KBM-7 (cell line): ENCODE measurements around the gene SBF2.
"Not testable (repeated sequence)": the region's sequence is repeated elsewhere in the genome, so short reads cannot be mapped to it uniquely, and the experiment has no call there.

ENCODE experiments used
- DNase-seq: peaks from one replicate; pipeline ENCODE4 v3.0.0-alpha.2; 2015
- in situ Hi-C: fragments of 300-500 bp; cut with MboI; formaldehyde crosslinking; loops from 2 replicates; pipeline ENCODE4 v1.14.3; 2020; ENCODE audit warnings: low sequenced_read_pairs, low pct_unique_long_range_greater_than_20kb, mixed read lengths

Gene SBF2

DNA sequence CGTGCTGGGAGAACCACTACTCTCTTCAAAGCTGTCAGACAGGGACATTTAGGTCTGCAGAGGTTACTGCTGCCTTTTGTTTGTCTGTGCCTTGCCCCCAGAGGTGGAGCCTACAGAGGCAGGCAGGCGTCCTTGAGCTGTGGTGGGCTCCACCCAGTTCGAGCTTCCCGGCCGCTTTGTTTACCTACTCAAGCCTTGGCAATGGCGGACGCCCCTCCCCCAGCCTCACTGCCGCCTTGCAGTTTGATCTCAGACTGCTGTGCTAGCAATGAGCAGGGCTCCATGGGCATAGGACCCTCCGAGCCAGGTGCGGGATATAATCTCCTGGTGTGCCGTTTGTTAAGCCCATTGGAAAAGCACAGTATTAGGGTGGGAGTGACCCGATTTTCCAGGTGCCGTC, 62.2 kb downstream of the SBF2 start:
- in situ Hi-C loops, DNase-seq: not testable (repeated sequence)

DNA sequence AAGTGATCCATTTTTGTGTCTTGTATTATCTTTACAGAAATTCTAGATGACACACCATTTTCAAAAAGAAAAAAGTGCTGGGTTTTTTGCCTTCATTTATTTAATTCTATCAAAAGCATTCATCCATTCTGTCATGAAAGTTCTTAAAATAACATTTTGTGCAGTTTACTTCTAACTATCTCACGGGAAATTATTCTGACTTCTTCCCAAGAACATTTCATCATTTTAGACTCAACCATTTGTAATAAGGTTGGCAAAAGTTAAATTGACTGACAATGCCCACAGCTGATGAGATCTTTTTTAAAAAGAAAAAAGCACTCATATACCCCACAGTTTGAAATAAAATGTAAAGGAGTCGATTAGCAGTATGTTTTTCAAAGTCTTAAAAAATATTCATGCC, 68.5 kb downstream of the SBF2 start:
- no peak for DNase-seq
- in situ Hi-C loops = no loop called here

- in situ Hi-C loops = no loop called here
- DNase-seq = no peak
These were observed 71.6 kb downstream of the SBF2 start for GRCh38 chr11:10222399-10222798.

GRCh38 chr11:10221342-10221741, 72.7 kb downstream of the SBF2 start:
- DNase-seq = no peak
- in situ Hi-C loops = no loop called here

DNA sequence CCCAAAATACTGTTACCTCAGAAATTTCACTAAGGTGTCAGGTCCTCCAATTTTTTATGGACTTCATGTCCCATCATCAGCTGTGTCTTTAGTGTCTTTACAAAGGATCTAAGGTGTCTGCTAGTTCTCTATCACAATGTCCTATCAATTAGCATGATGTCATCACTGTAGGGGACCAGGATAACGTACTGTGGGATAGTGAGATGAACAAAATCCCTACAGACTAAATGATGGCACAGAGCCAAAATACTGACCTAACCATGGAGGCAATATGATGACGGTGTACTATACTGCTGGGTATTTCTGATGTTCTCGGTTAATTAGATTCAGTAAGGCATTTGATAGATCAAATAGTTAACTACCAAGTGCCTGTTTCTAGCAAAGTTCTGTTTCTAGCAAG, 82.5 kb downstream of the SBF2 start:
- in situ Hi-C loops = no loop called here
- DNase-seq = no peak

- in situ Hi-C loops = no loop called here
- DNase-seq = no peak
These were observed 84.7 kb downstream of the SBF2 start for GRCh38 chr11:10209326-10209725.

DNA sequence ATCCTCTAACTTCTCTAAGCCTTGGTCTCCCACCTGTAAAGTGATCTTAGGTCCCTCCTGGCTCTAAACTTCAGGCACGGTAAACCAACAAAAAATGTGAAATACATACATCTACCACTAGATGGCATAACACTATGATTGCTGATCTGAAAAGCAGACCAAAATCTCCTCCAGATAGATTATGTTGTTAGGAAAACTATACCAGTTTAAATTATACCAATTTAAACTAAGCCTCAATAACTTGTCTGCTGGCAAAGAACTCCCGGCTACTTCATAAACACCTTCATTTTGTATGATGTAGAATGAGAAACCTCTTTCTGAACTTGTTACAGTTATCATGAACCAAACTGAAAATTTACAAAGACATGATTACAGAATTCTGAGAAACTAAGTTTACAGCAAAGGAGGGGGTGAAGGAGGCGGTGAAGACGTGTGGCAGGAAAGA, 85.9 kb downstream of the SBF2 start:
- peak; percentile 77 for DNase-seq
- in situ Hi-C loops = no loop called here

GRCh38 chr11:10205928-10206327, 88.1 kb downstream of the SBF2 start:
- in situ Hi-C loops = no loop called here
- no peak for DNase-seq

- DNase-seq = no peak
- in situ Hi-C loops = no loop called here
These were observed 90.0 kb downstream of the SBF2 start for GRCh38 chr11:10204021-10204420.

- in situ Hi-C loops = no loop called here
- DNase-seq = no peak
These were observed 92.7 kb downstream of the SBF2 start for GRCh38 chr11:10201343-10201742.

DNA sequence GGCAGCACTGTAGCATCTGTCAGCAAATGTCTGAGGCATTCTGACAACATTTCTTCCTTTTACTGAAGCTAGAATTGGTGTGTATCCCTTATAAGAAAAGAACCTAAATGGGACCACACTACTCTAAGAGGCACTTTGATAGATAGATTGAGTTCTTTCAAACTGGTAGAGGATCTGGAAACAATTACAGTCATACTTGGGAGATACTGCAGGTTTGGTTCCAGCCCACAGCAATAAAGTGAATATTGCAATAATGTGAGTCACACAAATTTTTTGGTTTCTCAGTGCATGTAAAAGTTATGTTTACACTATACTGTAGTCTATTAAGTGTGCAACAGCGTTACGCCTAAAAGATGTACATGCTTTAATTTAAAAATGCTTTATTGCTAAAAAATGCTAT, 96.9 kb downstream of the SBF2 start:
- in situ Hi-C loops = no loop called here
- no peak for DNase-seq

- in situ Hi-C loops = no loop called here
- no peak for DNase-seq
These were observed 102.0 kb downstream of the SBF2 start for GRCh38 chr11:10192036-10192435.

DNA sequence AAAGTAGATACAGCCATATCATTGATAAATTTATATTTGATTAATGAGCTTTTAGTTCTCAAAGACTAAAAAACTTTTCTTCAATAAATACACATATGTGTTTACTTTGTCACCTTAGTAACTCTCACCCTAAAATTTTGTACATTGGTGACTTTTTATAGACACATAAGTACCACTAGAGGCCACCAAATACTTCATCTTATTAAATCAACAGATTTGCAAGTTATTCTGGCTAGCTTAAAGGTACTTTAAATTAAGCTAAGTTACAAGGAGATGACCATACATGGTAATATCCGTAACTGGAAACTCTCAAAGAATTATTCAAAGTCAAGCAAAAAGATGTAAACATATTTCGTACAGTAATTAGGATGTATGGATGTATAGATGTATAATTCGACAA, 112.2 kb downstream of the SBF2 start:
- DNase-seq = peak; percentile 12
- in situ Hi-C loops = no loop called here

- in situ Hi-C loops = no loop called here
- DNase-seq = no peak
These were observed 129.4 kb downstream of the SBF2 start for GRCh38 chr11:10164621-10165020.

DNA sequence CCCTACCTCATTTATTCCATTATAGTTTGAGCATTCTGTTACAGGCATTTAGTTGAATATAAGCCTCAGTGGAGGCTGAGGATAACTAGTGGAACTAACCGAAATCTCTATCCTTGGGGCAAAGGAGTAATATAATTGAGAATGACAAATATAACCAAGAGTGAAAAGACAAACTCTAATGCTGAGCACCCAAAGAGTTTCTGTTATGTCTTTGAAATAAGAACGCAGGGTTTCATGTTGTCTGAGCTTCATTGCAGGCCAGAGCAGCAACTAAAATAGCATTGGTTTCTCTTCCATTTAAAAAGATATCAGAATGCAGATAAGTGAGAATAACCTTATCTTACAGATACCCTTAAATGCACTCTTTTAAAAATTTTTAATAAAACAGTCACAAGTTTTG, 131.8 kb downstream of the SBF2 start:
- no peak for DNase-seq
- in situ Hi-C loops = no loop called here

DNA sequence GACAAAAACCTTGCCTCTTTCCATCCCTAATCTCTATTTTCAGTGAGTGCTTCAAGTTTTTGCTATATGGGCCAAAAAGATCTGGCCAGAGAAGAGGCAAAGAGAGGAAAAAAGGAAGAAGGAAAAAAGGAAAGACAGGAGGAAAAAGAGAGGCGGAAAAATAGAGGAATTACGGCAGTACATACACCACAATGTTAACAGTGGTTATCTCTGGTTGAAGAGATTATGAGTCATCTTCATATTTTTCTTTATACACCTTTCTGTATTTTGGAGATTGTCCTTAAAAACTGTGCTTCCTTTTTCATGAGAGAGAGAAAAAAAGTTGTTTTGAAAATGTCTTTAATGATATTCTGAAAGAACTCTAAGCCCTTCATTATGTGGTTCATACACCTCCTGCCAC, 133.7 kb downstream of the SBF2 start:
- no peak for DNase-seq
- in situ Hi-C loops = no loop called here

- no peak for DNase-seq
- in situ Hi-C loops = no loop called here
These were observed 135.6 kb downstream of the SBF2 start for GRCh38 chr11:10158461-10158860.

- DNase-seq = no peak
- in situ Hi-C loops = no loop called here
These were observed 138.1 kb downstream of the SBF2 start for GRCh38 chr11:10155793-10156490.

- no peak for DNase-seq
- in situ Hi-C loops = no loop called here
These were observed 143.2 kb downstream of the SBF2 start for GRCh38 chr11:10150800-10151199.

- no peak for DNase-seq
- in situ Hi-C loops = no loop called here
These were observed 144.5 kb downstream of the SBF2 start for GRCh38 chr11:10149553-10149952.

GRCh38 chr11:10147195-10147594, 146.8 kb downstream of the SBF2 start:
- DNase-seq = no peak
- in situ Hi-C loops = no loop called here
